ENCODE results near the gene DUSP11. TPM values are rescaled to one million over a fixed set of nuclear protein-coding genes. Genes with fewer than 3 reads are reported as not detected.

DUSP11 gene
- total RNA-seq, 2 experiments from 2014 or later, result 25.0 to 40.9 TPM

- Histone ChIP-seq H4K20me1 (ENCODE audit: insufficient read depth, low read length) (no peaks in the 10 kb centered on the region), H3K27ac (ENCODE audit: low read depth, low read length, poor library complexity, severe bottlenecking) (no peak overlapping the region), H3K4me1 (ENCODE audit: insufficient read depth, low read length, poor library complexity, severe bottlenecking) (no peaks in the 10 kb centered on the region), H3K9me3 (ENCODE audit: low read length) (no peaks in the 10 kb centered on the region), H3K4me3 (ENCODE audit: low read depth, low read length, poor library complexity, severe bottlenecking) (no peak overlapping the region), H2AFZ (ENCODE audit: low read length) (no peak overlapping the region), H3K4me2 (ENCODE audit: low read length) (no peak overlapping the region), H3K79me2 (ENCODE audit: insufficient read depth, low read depth, low read length) (no peaks in the 10 kb centered on the region), H3K36me3 (ENCODE audit: insufficient read depth, low read length) (peaks cover 20% of the 10 kb centered on the region), H3K9me2 (ENCODE audit: insufficient read depth, low read length) (no peaks in the 10 kb centered on the region)
- CTCF ChIA-PET (ENCODE audit: unreplicated experiment), result interaction anchor here (0.5 kb wide), 1 partner anchor 12 kb away, joined by 4 read pairs; no protein-coding TSS in a partner anchor
- BruUV-seq (replicated peaks), result no TSS peak
- TF ChIP-seq EZH2phosphoT487 (IDR thresholded peaks at IDR 0.05; ENCODE audit: borderline replicate concordance, low read depth, low read length) (no peak), CTCF (conservative IDR thresholded peaks at IDR 0.05; ENCODE audit: low read length) (no peak)
- intact Hi-C loops (cut with micrococcal nuclease; ENCODE audit: unreplicated experiment), result no loop called here
- DNase-seq (ENCODE audit: low spot score), result no peak
- POLR2A ChIA-PET, result interaction anchor here (0.8 kb wide), 1 partner anchor 12 kb away, joined by 7 read pairs; the partner anchor contains the start of gene TPRKB
Measured at GRCh38 chr2:73749314-73749713, 30.6 kb downstream of the DUSP11 start.

- Histone ChIP-seq H3K4me2 (ENCODE audit: low read length) (no peak overlapping the region), H3K9me2 (ENCODE audit: insufficient read depth, low read length) (no peaks in the 10 kb centered on the region), H3K79me2 (ENCODE audit: insufficient read depth, low read depth, low read length) (no peaks in the 10 kb centered on the region), H3K9me3 (ENCODE audit: low read length) (no peaks in the 10 kb centered on the region), H3K36me3 (ENCODE audit: insufficient read depth, low read length) (peaks cover 19% of the 10 kb centered on the region), H2AFZ (ENCODE audit: low read length) (no peak overlapping the region), H3K4me1 (ENCODE audit: insufficient read depth, low read length, poor library complexity, severe bottlenecking) (no peaks in the 10 kb centered on the region), H4K20me1 (ENCODE audit: insufficient read depth, low read length) (no peaks in the 10 kb centered on the region), H3K4me3 (ENCODE audit: low read depth, low read length, poor library complexity, severe bottlenecking) (no peak overlapping the region), H3K27ac (ENCODE audit: low read depth, low read length, poor library complexity, severe bottlenecking) (no peak overlapping the region)
- CTCF ChIA-PET (ENCODE audit: unreplicated experiment), result no interaction called here
- DNase-seq (ENCODE audit: low spot score), result no peak
- TF ChIP-seq EZH2phosphoT487 (IDR thresholded peaks at IDR 0.05; ENCODE audit: borderline replicate concordance, low read depth, low read length), result no peak
- no peak for TF ChIP-seq CTCF (conservative IDR thresholded peaks at IDR 0.05; ENCODE audit: low read length)
- intact Hi-C loops (cut with micrococcal nuclease; ENCODE audit: unreplicated experiment), result no loop called here
- BruUV-seq (replicated peaks), result no TSS peak
- POLR2A ChIA-PET, result interaction anchor here (1.1 kb wide), 1 partner anchor 431 kb away, joined by 5 read pairs; the partner anchor contains the start of gene MOB1A
Measured at GRCh38 chr2:73746877-73747208, 33.1 kb downstream of the DUSP11 start.

GRCh38 chr2:73746015-73746876 is 33.7 kb downstream of the DUSP11 start:
- intact Hi-C loops (cut with micrococcal nuclease; ENCODE audit: unreplicated experiment), result no loop called here
- no peak overlapping the region for H3K4me2 ChIP-seq (ENCODE audit: low read length)
- H3K4me1 ChIP-seq (ENCODE audit: insufficient read depth, low read length, poor library complexity, severe bottlenecking), result no peaks in the 10 kb centered on the region
- no peaks in the 10 kb centered on the region for H4K20me1 ChIP-seq (ENCODE audit: insufficient read depth, low read length)
- CTCF ChIA-PET (ENCODE audit: unreplicated experiment), result no interaction called here
- H3K4me3 ChIP-seq (ENCODE audit: low read depth, low read length, poor library complexity, severe bottlenecking), result no peak overlapping the region
- no peak for DNase-seq (ENCODE audit: low spot score)
- no peaks in the 10 kb centered on the region for H3K9me2 ChIP-seq (ENCODE audit: insufficient read depth, low read length)
- POLR2A ChIA-PET, result interaction anchor here (1.1 kb wide), 1 partner anchor 432 kb away, joined by 5 read pairs; the partner anchor contains the start of gene MOB1A
- TF ChIP-seq EZH2phosphoT487 (IDR thresholded peaks at IDR 0.05; ENCODE audit: borderline replicate concordance, low read depth, low read length) (no peak), CTCF (conservative IDR thresholded peaks at IDR 0.05; ENCODE audit: low read length) (0 out of 2 replicates have a peak, but pooled peaks have one; percentile 15)
- no peak overlapping the region for H3K27ac ChIP-seq (ENCODE audit: low read depth, low read length, poor library complexity, severe bottlenecking)
- peaks cover 19% of the 10 kb centered on the region for H3K36me3 ChIP-seq (ENCODE audit: insufficient read depth, low read length)
- BruUV-seq (replicated peaks), result no TSS peak
- H3K79me2 ChIP-seq (ENCODE audit: insufficient read depth, low read depth, low read length), result no peaks in the 10 kb centered on the region
- no peak overlapping the region for H2AFZ ChIP-seq (ENCODE audit: low read length)
- no peaks in the 10 kb centered on the region for H3K9me3 ChIP-seq (ENCODE audit: low read length)

All from OCI-LY7 (cell line).